ENCODE data around the gene TFF1. TPM values are rescaled to one million over a fixed set of nuclear protein-coding genes. Genes with fewer than 3 reads are reported as not detected.

TFF1 gene
- 1 to 10 TPM in 1 of 2 experiments, not detected in 1; 1.1 TPM for total RNA-seq

DNA sequence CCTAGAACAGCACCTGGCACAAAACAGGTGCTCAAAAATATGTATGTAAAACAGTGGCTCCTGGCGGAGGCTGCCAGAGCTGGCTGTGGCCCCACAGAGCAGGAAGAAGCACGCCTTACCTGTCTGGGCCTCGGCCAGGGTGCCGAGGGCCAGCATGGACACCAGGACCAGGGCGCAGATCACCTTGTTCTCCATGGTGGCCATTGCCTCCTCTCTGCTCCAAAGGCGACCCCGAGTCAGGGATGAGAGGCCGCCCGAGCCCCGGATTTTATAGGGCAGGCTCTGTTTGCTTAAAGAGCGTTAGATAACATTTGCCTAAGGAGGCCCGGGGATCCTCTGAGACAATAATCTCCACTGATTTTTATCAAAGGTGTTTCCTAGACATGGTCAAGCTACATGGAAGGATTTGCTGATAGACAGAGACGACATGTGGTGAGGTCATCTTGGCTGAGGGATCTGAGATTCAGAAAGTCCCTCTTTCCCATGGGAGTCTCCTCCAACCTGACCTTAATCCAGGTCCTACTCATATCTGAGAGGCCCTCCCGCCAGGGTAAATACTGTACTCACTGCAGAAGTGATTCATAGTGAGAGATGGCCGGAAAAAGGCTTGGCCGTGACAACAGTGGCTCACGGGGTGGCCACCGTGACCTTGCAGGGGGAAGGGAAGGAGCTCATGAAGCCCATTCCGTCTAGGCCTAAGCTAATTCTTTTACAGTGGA, at the start of gene TFF1:
Gene TFF1 (minus strand): TSS at position 244 of the 719 bp plus-strand sequence. CDS start 40 bp downstream, at position 204.
- H3K27ac Mint-ChIP-seq: peak within 1 kb of the TSS; percentile 32

DNA sequence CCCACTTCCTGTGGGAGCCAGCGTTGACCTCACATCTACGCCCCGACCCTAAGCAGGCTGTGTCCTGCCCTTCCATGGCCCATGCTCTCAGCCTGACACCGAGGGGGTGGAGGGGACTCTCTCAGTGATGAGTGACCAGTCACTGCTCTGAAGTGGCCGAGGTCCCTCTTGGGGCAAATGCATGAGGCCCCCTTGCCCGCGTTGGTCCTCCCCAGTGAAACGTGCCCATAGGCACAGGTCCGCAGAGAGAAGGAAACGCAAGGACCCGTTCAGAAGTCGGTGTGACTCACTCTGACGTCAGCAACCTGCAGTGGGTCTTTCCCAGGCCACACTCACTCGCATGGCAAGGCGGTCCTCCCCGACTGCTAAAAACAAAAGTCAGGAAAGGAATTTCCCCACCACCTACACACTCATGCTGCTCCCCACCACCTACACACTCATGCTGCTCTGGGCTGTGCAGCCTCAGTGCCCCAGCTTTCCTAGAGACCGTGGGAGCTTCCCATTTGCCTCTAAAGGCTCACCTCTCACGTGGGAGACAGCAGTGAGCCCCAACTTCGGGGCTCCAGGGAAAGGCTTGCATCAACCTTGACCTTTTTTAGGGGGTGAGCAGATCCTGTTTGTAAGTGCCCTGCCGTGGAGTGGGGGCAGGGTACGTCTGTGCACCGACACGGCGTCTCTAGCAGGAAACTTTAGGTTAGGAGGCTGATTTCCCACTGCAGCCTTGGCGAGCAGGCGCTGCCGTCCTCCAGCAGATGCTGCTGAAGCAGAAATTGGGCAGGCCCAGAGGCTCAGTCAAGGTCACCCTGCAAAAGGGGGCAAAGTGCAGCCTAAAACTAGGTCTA, 48.8 kb upstream of the TFF1 start:
- H3K4me1 Mint-ChIP-seq (ENCODE audit: low read depth): peaks cover 46% of the 10 kb centered on the region

More for the DNA sequence above, at the start of gene TFF1:
- H3K9me3 Mint-ChIP-seq: no peaks in the 10 kb centered on the region
- H3K36me3 Mint-ChIP-seq (ENCODE audit: low read depth): peaks cover 11% of the 10 kb centered on the region
- no peak for DNase-seq
- CTCF ChIA-PET: interaction anchor here (1.1 to 2.7 kb wide), 6 partner anchors 14 to 83 kb away, joined by 3 to 15 read pairs (median 4); no protein-coding TSS in a partner anchor
- no peak within 1 kb of the TSS for H3K4me3 Mint-ChIP-seq
- intact Hi-C loops (cut with micrococcal nuclease): no loop called here
- ATAC-seq: no peak
- TF ChIP-seq, protein P1, sequence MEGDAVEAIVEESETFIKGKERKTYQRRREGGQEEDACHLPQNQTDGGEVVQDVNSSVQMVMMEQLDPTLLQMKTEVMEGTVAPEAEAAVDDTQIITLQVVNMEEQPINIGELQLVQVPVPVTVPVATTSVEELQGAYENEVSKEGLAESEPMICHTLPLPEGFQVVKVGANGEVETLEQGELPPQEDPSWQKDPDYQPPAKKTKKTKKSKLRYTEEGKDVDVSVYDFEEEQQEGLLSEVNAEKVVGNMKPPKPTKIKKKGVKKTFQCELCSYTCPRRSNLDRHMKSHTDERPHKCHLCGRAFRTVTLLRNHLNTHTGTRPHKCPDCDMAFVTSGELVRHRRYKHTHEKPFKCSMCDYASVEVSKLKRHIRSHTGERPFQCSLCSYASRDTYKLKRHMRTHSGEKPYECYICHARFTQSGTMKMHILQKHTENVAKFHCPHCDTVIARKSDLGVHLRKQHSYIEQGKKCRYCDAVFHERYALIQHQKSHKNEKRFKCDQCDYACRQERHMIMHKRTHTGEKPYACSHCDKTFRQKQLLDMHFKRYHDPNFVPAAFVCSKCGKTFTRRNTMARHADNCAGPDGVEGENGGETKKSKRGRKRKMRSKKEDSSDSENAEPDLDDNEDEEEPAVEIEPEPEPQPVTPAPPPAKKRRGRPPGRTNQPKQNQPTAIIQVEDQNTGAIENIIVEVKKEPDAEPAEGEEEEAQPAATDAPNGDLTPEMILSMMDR (IDR thresholded peaks at IDR 0.05): no peak
- H3K27me3 Mint-ChIP-seq: no peaks in the 10 kb centered on the region
- POLR2A ChIA-PET: interaction anchor here (0.6 to 3.3 kb wide), 7 partner anchors 9 to 70 kb away, joined by 3 to 12 read pairs (median 5); partner anchors contain the start of gene UBASH3A
- H3K4me1 Mint-ChIP-seq (ENCODE audit: low read depth): peaks cover 24% of the 10 kb centered on the region

DNA sequence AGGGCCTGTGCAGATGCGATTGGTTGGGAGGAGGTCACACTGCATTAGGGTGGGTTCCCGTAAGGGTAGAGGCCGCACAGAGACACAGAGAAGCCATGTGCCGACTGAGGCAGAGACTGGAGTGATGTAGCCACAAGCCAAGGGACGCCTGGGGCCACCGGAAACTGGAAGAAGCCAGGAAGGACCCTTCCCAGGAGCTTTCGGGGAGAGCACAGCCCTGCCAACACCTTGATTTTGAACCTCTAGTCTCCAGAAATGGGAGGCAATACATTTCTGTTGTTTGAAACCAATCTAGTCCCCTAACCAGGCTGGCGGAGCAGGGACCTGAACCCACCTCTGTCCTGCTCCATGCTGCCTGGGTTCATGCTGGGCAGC, 48.2 kb upstream of the TFF1 start:
- Mint-ChIP-seq H3K27ac (no peak overlapping the region), H3K27me3 (no peaks in the 10 kb centered on the region), H3K36me3 (ENCODE audit: low read depth) (peaks cover 36% of the 10 kb centered on the region), H3K4me1 (ENCODE audit: low read depth) (peaks cover 45% of the 10 kb centered on the region), H3K4me3 (peak overlapping the region; percentile 64), H3K9me3 (peaks cover 7% of the 10 kb centered on the region)
- intact Hi-C loops (cut with micrococcal nuclease): no loop called here
- ChIA-PET POLR2A (interaction anchor here (0.7 to 8.2 kb wide), 10 partner anchors 10 to 99 kb away, joined by 3 to 91 read pairs (median 4); partner anchors contain the start of genes SLC37A1 and UBASH3A), CTCF (interaction anchor here (1.0 to 1.1 kb wide), 2 partner anchors 10 to 77 kb away, joined by 4 to 5 read pairs; no protein-coding TSS in a partner anchor)
- no peak for DNase-seq
- TF ChIP-seq, protein P1 (IDR thresholded peaks at IDR 0.05): no peak
- no peak for ATAC-seq

More for the DNA sequence above, 48.8 kb upstream of the TFF1 start:
- Mint-ChIP-seq H3K9me3 (peaks cover 11% of the 10 kb centered on the region), H3K36me3 (ENCODE audit: low read depth) (peaks cover 41% of the 10 kb centered on the region), H3K27ac (no peak overlapping the region), H3K4me3 (peak overlapping the region; percentile 64), H3K27me3 (no peaks in the 10 kb centered on the region)
- intact Hi-C loops (cut with micrococcal nuclease): no loop called here
- CTCF ChIA-PET: interaction anchor here (1.0 kb wide), 2 partner anchors 11 to 17 kb away, joined by 3 to 4 read pairs; no protein-coding TSS in a partner anchor
- TF ChIP-seq, protein P1 (IDR thresholded peaks at IDR 0.05): no peak
- DNase-seq (peak; percentile 99), ATAC-seq (peak; percentile 80)
- POLR2A ChIA-PET: interaction anchor here (0.7 to 8.2 kb wide), 7 partner anchors 10 to 99 kb away, joined by 3 to 91 read pairs (median 4); partner anchors contain the start of genes SLC37A1 and UBASH3A

DNA sequence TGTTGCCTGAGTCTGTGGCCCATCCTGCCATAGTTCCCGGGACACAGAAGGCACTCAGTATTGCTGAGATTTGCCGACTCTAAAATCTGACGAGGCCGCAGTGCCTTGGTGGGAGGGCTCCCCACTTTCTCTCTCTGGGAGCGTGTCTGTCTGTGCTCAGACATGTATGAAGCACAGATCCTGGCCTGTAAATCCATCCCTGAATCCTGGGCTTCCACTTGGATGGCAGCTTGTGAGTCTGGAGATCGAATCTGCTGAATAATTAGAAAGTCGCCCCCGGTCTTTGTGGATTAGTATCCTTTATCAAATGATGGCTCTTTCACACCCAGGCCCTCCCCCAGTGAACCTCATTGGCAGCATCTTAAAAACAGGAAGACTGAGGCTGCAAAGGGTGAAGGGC, 47.7 kb upstream of the TFF1 start:
- H3K27ac Mint-ChIP-seq: no peak overlapping the region
- peaks cover 31% of the 10 kb centered on the region for H3K36me3 Mint-ChIP-seq (ENCODE audit: low read depth)
- H3K9me3 Mint-ChIP-seq: peaks cover 3% of the 10 kb centered on the region
- intact Hi-C loops (cut with micrococcal nuclease): no loop called here
- H3K27me3 Mint-ChIP-seq: no peaks in the 10 kb centered on the region
- TF ChIP-seq, protein P1 (IDR thresholded peaks at IDR 0.05): no peak
- peak overlapping the region; percentile 64 for H3K4me3 Mint-ChIP-seq
- POLR2A ChIA-PET: interaction anchor here (1.1 to 8.2 kb wide), 6 partner anchors 10 to 40 kb away, joined by 3 to 91 read pairs (median 4); partner anchors contain the start of gene UBASH3A
- DNase-seq (peak; percentile 36), ATAC-seq (no peak)
- H3K4me1 Mint-ChIP-seq (ENCODE audit: low read depth): peaks cover 45% of the 10 kb centered on the region
- CTCF ChIA-PET: interaction anchor here (1.0 to 2.6 kb wide), 3 partner anchors 8 to 76 kb away, joined by 3 to 9 read pairs (median 5); no protein-coding TSS in a partner anchor
